H9 (cell line): Measurements from ENCODE around the gene CAVIN2. TPM values are rescaled to one million over a fixed set of nuclear protein-coding genes. Genes with fewer than 3 reads are reported as not detected.

Experiments
- DNase-seq: peaks from one replicate; pipeline ENCODE4 v3.0.0-alpha.2; 2017
- H2AFZ ChIP-seq: one replicate; pipeline ENCODE4 v1.6.1; 2013; ENCODE audit warnings: mild to moderate bottlenecking, low read length, control low read depth, moderate library complexity
- H2AK5ac ChIP-seq: 2 replicates; pipeline ENCODE4 v1.6.1; 2013; ENCODE audit warnings: low read length, control low read depth, mixed read lengths; ENCODE audit not compliant: insufficient read length
- H2BK120ac ChIP-seq: one replicate; pipeline ENCODE4 v1.6.1; 2013; ENCODE audit warnings: low read depth, mild to moderate bottlenecking, low read length, control low read depth, inconsistent platforms; ENCODE audit not compliant: poor library complexity, severe bottlenecking
- H2BK12ac ChIP-seq: 2 replicates; pipeline ENCODE4 v1.6.1; 2013; ENCODE audit warnings: low read length, control low read depth, mixed read lengths, low read depth; ENCODE audit not compliant: insufficient read length
- H2BK15ac ChIP-seq: 2 replicates; pipeline ENCODE4 v1.6.1; 2013; ENCODE audit warnings: low read depth, low read length, control low read depth
- H2BK20ac ChIP-seq: one replicate; pipeline ENCODE4 v1.6.1; 2013; ENCODE audit warnings: low read depth, mild to moderate bottlenecking, low read length, control low read depth, inconsistent platforms; ENCODE audit not compliant: poor library complexity, severe bottlenecking
- H2BK5ac ChIP-seq: 2 replicates; pipeline ENCODE4 v1.6.1; 2013; ENCODE audit warnings: low read length, control low read depth, mixed read lengths; ENCODE audit not compliant: insufficient read length
- H3K14ac ChIP-seq: 2 replicates; pipeline ENCODE4 v1.6.1; 2013; ENCODE audit warnings: low read length, control low read depth; ENCODE audit not compliant: insufficient read depth
- H3K18ac ChIP-seq: 2 replicates; pipeline ENCODE4 v1.6.1; 2013; ENCODE audit warnings: low read depth, mild to moderate bottlenecking, mixed read lengths, low read length, control low read depth; ENCODE audit not compliant: insufficient read length
- H3K23ac ChIP-seq: 2 replicates; pipeline ENCODE4 v1.6.1; 2013; ENCODE audit warnings: low read length, control low read depth, mixed read lengths, low read depth; ENCODE audit not compliant: insufficient read length
- H3K23me2 ChIP-seq: 2 replicates; pipeline ENCODE4 v1.6.1; 2013; ENCODE audit warnings: low read depth, mild to moderate bottlenecking, mixed read lengths, low read length, control low read depth; ENCODE audit not compliant: insufficient read length, poor library complexity, severe bottlenecking
- H3K27ac ChIP-seq: 2 replicates; pipeline ENCODE4 v1.5.1; 2013; ENCODE audit warnings: low read length, control low read depth, mixed read lengths, low read depth; ENCODE audit not compliant: insufficient read length
- H3K27me3 ChIP-seq: 2 replicates; pipeline ENCODE4 v1.6.1; 2013; ENCODE audit warnings: low read length, control low read depth, inconsistent platforms; ENCODE audit not compliant: insufficient read depth
- H3K4ac ChIP-seq: 2 replicates; pipeline ENCODE4 v1.6.1; 2013; ENCODE audit warnings: low read depth, mild to moderate bottlenecking, control low read depth, inconsistent platforms, low read length, moderate library complexity
- H3K4me1 ChIP-seq: 2 replicates; pipeline ENCODE4 v1.6.1; 2013; ENCODE audit warnings: low read length, control low read depth, inconsistent platforms; ENCODE audit not compliant: insufficient read depth
- H3K4me2 ChIP-seq: 2 replicates; pipeline ENCODE4 v1.6.1; 2013; ENCODE audit warnings: low read length, control low read depth, mixed read lengths; ENCODE audit not compliant: insufficient read length, insufficient read depth
- H3K56ac ChIP-seq: 2 replicates; pipeline ENCODE4 v1.6.1; 2013; ENCODE audit warnings: low read depth, mild to moderate bottlenecking, mixed read lengths, low read length, control low read depth; ENCODE audit not compliant: insufficient read length
- H3K79me1 ChIP-seq: 2 replicates; pipeline ENCODE4 v1.6.1; 2013; ENCODE audit warnings: low read depth, mild to moderate bottlenecking, moderate library complexity, low read length, control low read depth, inconsistent platforms; ENCODE audit not compliant: insufficient read depth, poor library complexity, severe bottlenecking
- H3K79me2 ChIP-seq: 2 replicates; pipeline ENCODE4 v1.6.1; 2013; ENCODE audit warnings: low read length, control low read depth, inconsistent platforms; ENCODE audit not compliant: insufficient read depth
- H3K9ac ChIP-seq: 2 replicates; pipeline ENCODE4 v1.6.1; 2013; ENCODE audit warnings: low read length, control low read depth, mixed read lengths; ENCODE audit not compliant: insufficient read length; ENCODE audit errors: extremely low read depth
- H3K9me3 ChIP-seq: one replicate; pipeline ENCODE4 v1.6.1; 2013; ENCODE audit warnings: low read depth, low read length, inconsistent platforms; ENCODE audit not compliant: control insufficient read depth
- H3T11ph ChIP-seq: one replicate; pipeline ENCODE4 v1.6.1; 2013; ENCODE audit warnings: mild to moderate bottlenecking, low read length, control low read depth, inconsistent platforms
- H4K20me1 ChIP-seq: one replicate; pipeline ENCODE4 v1.6.1; 2013; ENCODE audit not compliant: control insufficient read depth, insufficient read length, insufficient read depth
- H4K5ac ChIP-seq: 2 replicates; pipeline ENCODE4 v1.6.1; 2013; ENCODE audit warnings: low read depth, mild to moderate bottlenecking, mixed read lengths, low read length, control low read depth; ENCODE audit not compliant: insufficient read length
- H4K8ac ChIP-seq: replicated peaks from 2 replicates; pipeline ENCODE4 v1.6.1; 2013; ENCODE audit warnings: low read length, control low read depth, mixed read lengths, low read depth; ENCODE audit not compliant: insufficient read length
- H4K91ac ChIP-seq: 2 replicates; pipeline ENCODE4 v1.6.1; 2013; ENCODE audit warnings: low read depth, mild to moderate bottlenecking, moderate library complexity, mixed read lengths, low read length, control low read depth; ENCODE audit not compliant: insufficient read length
- H3K27ac Mint-ChIP-seq, 3 experiments: 2 replicates in 2 of 3; 3 replicates in 1 of 3; pipeline ENCODE4 v1.8.0; 2020 to 2021; ENCODE audit warnings: mixed read lengths in 3 of 3, mild to moderate bottlenecking in 1 of 3, moderate library complexity in 1 of 3
- H3K27me3 Mint-ChIP-seq: 2 replicates; pipeline ENCODE4 v1.8.0; 2021; ENCODE audit warnings: low read depth, mild to moderate bottlenecking, moderate library complexity, mixed read lengths
- H3K36me3 Mint-ChIP-seq, 3 experiments: 2 replicates in 2 of 3; 3 replicates in 1 of 3; pipeline ENCODE4 v1.8.0; 2020 to 2021; ENCODE audit warnings: low read depth in 3 of 3, mixed read lengths in 3 of 3; ENCODE audit not compliant: insufficient read depth in 1 of 3
- H3K4me1 Mint-ChIP-seq, 2 experiments: 2 replicates each; pipeline ENCODE4 v1.8.0; 2020; ENCODE audit warnings: mixed read lengths in 2 of 2
- H3K4me3 Mint-ChIP-seq, 2 experiments: 2 replicates in 1 of 2; 3 replicates in 1 of 2; pipeline ENCODE4 v1.8.0; 2020 to 2021; ENCODE audit warnings: mild to moderate bottlenecking in 2 of 2, mixed read lengths in 2 of 2, moderate library complexity in 1 of 2
- H3K9me3 Mint-ChIP-seq, 2 experiments: 2 replicates in 1 of 2; 3 replicates in 1 of 2; pipeline ENCODE4 v1.8.0; 2020; ENCODE audit warnings: mild to moderate bottlenecking in 2 of 2, mixed read lengths in 2 of 2, moderate library complexity in 1 of 2
- CTCF ChIP-seq: fragments of 200-600 bp; sonication (generic); conservative IDR thresholded peaks from 3 replicates; pipeline ENCODE4 v1.8.0; 2021; ENCODE audit warnings: antibody characterized with exemption, mild to moderate bottlenecking
- WGBS: extraction: QIAGEN DNeasy Blood & Tissue Kit; methylation state at CpG from one replicate; pipeline ENCODE4 v1.1.7; 2013; ENCODE audit warnings: missing lambda C conversion rate, low lambda C conversion rate, mixed read lengths; ENCODE audit not compliant: insufficient read length; ENCODE audit errors: extremely low coverage; 5-methylcytosine and 5-hydroxymethylcytosine counted together
- total RNA-seq: library from RNA; stranded (reverse); gene quantifications from 2 replicates; pipeline ENCODE4 v1.2.1, GENCODE V29; 2021

CAVIN2 gene
- total RNA-seq, 1 experiment from 2014 or later = not detected

GRCh38 chr2:191878548-191879279 lies 31.8 kb upstream of the CAVIN2 start:
- Histone ChIP-seq H2AFZ (no peak overlapping the region), H2BK5ac (no peak overlapping the region), H3K56ac (no peak overlapping the region), H2BK20ac (no peak overlapping the region), H3K27ac (no peak overlapping the region), H2AK5ac (no peak overlapping the region), H3T11ph (no peak overlapping the region), H3K18ac (no peak overlapping the region), H3K79me1 (no peaks in the 10 kb centered on the region), H2BK12ac (no peak overlapping the region), H3K27me3 (no peaks in the 10 kb centered on the region), H3K9ac (no peak overlapping the region), H4K5ac (no peak overlapping the region), H4K20me1 (no peaks in the 10 kb centered on the region), H3K9me3 (no peaks in the 10 kb centered on the region), H4K8ac (no peak overlapping the region), H3K23me2 (no peaks in the 10 kb centered on the region), H2BK15ac (no peak overlapping the region), H3K4me1 (no peaks in the 10 kb centered on the region), H3K4ac (no peak overlapping the region), H3K79me2 (no peaks in the 10 kb centered on the region), H2BK120ac (no peak overlapping the region), H3K23ac (no peak overlapping the region), H4K91ac (no peak overlapping the region), H3K14ac (no peak overlapping the region), H3K4me2 (no peak overlapping the region)
- DNase-seq = no peak
- Mint-ChIP-seq H3K4me1 (no peaks in the 10 kb centered on the region; a peak in 1 of 4 replicates), H3K27me3 (no peaks in the 10 kb centered on the region), H3K27ac (no peak overlapping the region), H3K9me3 (no peaks in the 10 kb centered on the region), H3K4me3 (no peak overlapping the region), H3K36me3 (peaks cover 0 to 3% (median 3%) of the 10 kb centered on the region in 3 experiments; a peak in 5 of 7 replicates)
- no peak for TF ChIP-seq CTCF
- WGBS = no CpG with 5 or more reads among the region's 2 CpGs
